ENCODE data around the gene CD200.

GRCh38 chr3:112351823-112352222 is 18.9 kb downstream of the CD200 start:
- no peak for TF ChIP-seq POLR2AphosphoS5 (IDR thresholded peaks at IDR 0.05; ENCODE audit: low read depth, low read length)
- no peak for TF ChIP-seq POLR2A (IDR thresholded peaks at IDR 0.05; ENCODE audit: low read depth, low read length)
